HCT116 (cell line): ENCODE results near the gene ADGRV1. TPM values are rescaled to one million over a fixed set of nuclear protein-coding genes. Genes with fewer than 3 reads are reported as not detected.

Source experiments
- ATAC-seq: fragments of 200-7000 bp; cut with Tn5 transposase; 2 replicates; pipeline ENCODE4 v1.9.1; 2020; ENCODE audit warnings: mild to moderate bottlenecking, moderate library complexity
- BruUV-seq: library from RNA; stranded (reverse); fragments of 400-500 nt; replicated peaks from 2 replicates; lab custom pipeline; 2021; lab: Mats Ljungman, UMichigan
- CTCF ChIA-PET: fragments of 300-600 bp; sonication (Branson Sonifier 250); formaldehyde crosslinking; loops from one replicate; lab custom pipeline; 2021; ENCODE audit warnings: antibody characterized with exemption; lab: Charles Lee
- POLR2A ChIA-PET: fragments of 300-600, 350-600 bp; sonication (Branson Sonifier 250); formaldehyde crosslinking; loops from one replicate; lab custom pipeline; 2021; ENCODE audit warnings: antibody characterized with exemption; lab: Charles Lee
- RAD21 ChIA-PET, 2 experiments: fragments of 300-600 bp; sonication (Branson Sonifier 250); formaldehyde crosslinking; loops; one replicate each; lab custom pipeline; 2023; ENCODE audit warnings: low total read pairs in 2 of 2; ENCODE audit not compliant: uncharacterized antibody in 2 of 2, unreplicated experiment in 2 of 2, low non-redundant PET in 1 of 2; lab: Charles Lee
- DNase-seq: peaks from one replicate; pipeline ENCODE4 v3.0.0-alpha.2; 2010; ENCODE audit warnings: low read depth, low spot score
- H2AFZ ChIP-seq: fragments of 200-600 bp; shearing (Covaris generic), sonication (generic); 2 replicates; pipeline ENCODE4 v1.6.1; 2017; ENCODE audit warnings: low read depth, mixed run types, mixed read lengths, antibody characterized with exemption, low read length; ENCODE audit not compliant: poor library complexity, severe bottlenecking
- H3K27ac ChIP-seq: 2 replicates; pipeline ENCODE4 v1.5.1; 2012; ENCODE audit warnings: low read depth, low read length
- H3K27me3 ChIP-seq: fragments of 200-600 bp; sonication (generic); 2 replicates; pipeline ENCODE4 v1.6.1; 2016; ENCODE audit warnings: mixed run types, low read length, mixed read lengths; ENCODE audit not compliant: insufficient read depth
- H3K36me3 ChIP-seq, 2 experiments: fragments of 200-500 bp in 1 of 2; fragments of 200-600 bp in 1 of 2; sonication (Bioruptor generic) in 1 of 2; sonication (generic) in 1 of 2; 2 replicates each; pipeline versions ENCODE4 v1.5.1 to v1.6.1; 2014 to 2016; ENCODE audit warnings: low read length in 2 of 2, inconsistent platforms in 1 of 2, mixed read lengths in 1 of 2, mixed run types in 1 of 2; ENCODE audit not compliant: insufficient read depth in 2 of 2, control insufficient read depth in 1 of 2
- H3K4me1 ChIP-seq, 2 experiments: fragments of 200-600 bp in 1 of 2; sonication (generic) in 1 of 2; 2 replicates each; pipeline versions ENCODE4 v1.5.1 to v1.6.1; 2012 to 2017; ENCODE audit warnings: low read length in 2 of 2, inconsistent platforms in 1 of 2, mild to moderate bottlenecking in 1 of 2, mixed read lengths in 1 of 2, mixed run types in 1 of 2, moderate library complexity in 1 of 2; ENCODE audit not compliant: insufficient read depth in 2 of 2, control insufficient read depth in 1 of 2
- H3K4me2 ChIP-seq: fragments of 200-600 bp; sonication (generic); 2 replicates; pipeline ENCODE4 v1.6.1; 2017; ENCODE audit warnings: mixed run types, low read length, mixed read lengths
- H3K4me3 ChIP-seq, 2 experiments: fragments of 200-600 bp in 1 of 2; sonication (generic) in 1 of 2; replicated peaks in 1 of 2; 2 replicates each; pipeline ENCODE4 v1.5.1; 2011 to 2016; ENCODE audit warnings: low read length in 2 of 2, control low read depth in 1 of 2, low read depth in 1 of 2, mild to moderate bottlenecking in 1 of 2, mixed read lengths in 1 of 2, mixed run types in 1 of 2
- H3K79me2 ChIP-seq: fragments of 200-600 bp; sonication (generic); 2 replicates; pipeline ENCODE4 v1.6.1; 2017; ENCODE audit warnings: mild to moderate bottlenecking, mixed run types, low read length, moderate library complexity, mixed read lengths; ENCODE audit not compliant: insufficient read depth
- H3K9ac ChIP-seq: fragments of 200-600 bp; sonication (generic); 2 replicates; pipeline ENCODE4 v1.6.1; 2016; ENCODE audit warnings: low read length, mixed read lengths
- H3K9me2 ChIP-seq: fragments of 200-600 bp; sonication (generic), shearing (Covaris generic); 2 replicates; pipeline ENCODE4 v1.6.1; 2017; ENCODE audit warnings: mixed run types, mild to moderate bottlenecking, moderate library complexity; ENCODE audit not compliant: insufficient read depth
- H3K9me3 ChIP-seq, 2 experiments: fragments of 200-500 bp in 1 of 2; fragments of 200-600 bp in 1 of 2; sonication (Bioruptor generic) in 1 of 2; sonication (generic) in 1 of 2; 2 replicates each; pipeline ENCODE4 v1.6.1; 2014 to 2017; ENCODE audit warnings: low read length in 2 of 2, mixed read lengths in 2 of 2, inconsistent platforms in 1 of 2, low read depth in 1 of 2, mild to moderate bottlenecking in 1 of 2, mixed run types in 1 of 2, moderate library complexity in 1 of 2; ENCODE audit not compliant: control insufficient read depth in 1 of 2, insufficient read depth in 1 of 2
- H4K20me1 ChIP-seq: fragments of 200-600 bp; sonication (generic), shearing (Covaris generic); 2 replicates; pipeline ENCODE4 v1.6.1; 2017; ENCODE audit warnings: mixed run types, mild to moderate bottlenecking, moderate library complexity; ENCODE audit not compliant: insufficient read depth
- CBX3 ChIP-seq: IDR thresholded peaks from 2 replicates; pipeline ENCODE4 v1.6.1; 2012; ENCODE audit warnings: low read depth
- CEBPB ChIP-seq: IDR thresholded peaks from 2 replicates; pipeline ENCODE4 v1.6.1; 2012; ENCODE audit warnings: low read depth
- EGR1 ChIP-seq: IDR thresholded peaks from 2 replicates; pipeline ENCODE4 v1.6.1; 2012; ENCODE audit warnings: low read depth
- EZH2 ChIP-seq: fragments of 200-600 bp; sonication (generic); IDR thresholded peaks from 2 replicates; pipeline ENCODE4 v1.6.1; 2017; ENCODE audit warnings: antibody characterized with exemption, mixed run types
- EZH2phosphoT487 ChIP-seq: fragments of 200-600 bp; IDR thresholded peaks from 2 replicates; pipeline ENCODE4 v1.6.1; 2018; ENCODE audit warnings: antibody characterized with exemption, borderline replicate concordance
- FOSL1 ChIP-seq: IDR thresholded peaks from 2 replicates; pipeline ENCODE4 v1.6.1; 2012; ENCODE audit warnings: low read depth
- JUND ChIP-seq: IDR thresholded peaks from 2 replicates; pipeline ENCODE4 v1.6.1; 2012
- POLR2A ChIP-seq: IDR thresholded peaks from 2 replicates; pipeline ENCODE4 v1.7.0; 2011; ENCODE audit warnings: borderline replicate concordance; ENCODE audit not compliant: insufficient read depth, insufficient read length; ENCODE audit errors: extremely low read depth
- POLR2AphosphoS5 ChIP-seq: IDR thresholded peaks from 2 replicates; pipeline ENCODE4 v1.6.1; 2011; ENCODE audit warnings: mild to moderate bottlenecking, low read depth, low read length, moderate library complexity
- RAD21 ChIP-seq: IDR thresholded peaks from 2 replicates; pipeline ENCODE4 v1.6.1; 2012; ENCODE audit warnings: low read depth, mild to moderate bottlenecking
- SIN3A ChIP-seq: IDR thresholded peaks from 2 replicates; pipeline ENCODE4 v1.6.1; 2012; ENCODE audit warnings: low read depth
- SP1 ChIP-seq: IDR thresholded peaks from 2 replicates; pipeline ENCODE4 v1.6.1; 2012; ENCODE audit warnings: low read depth
- TCF7L2 ChIP-seq: IDR thresholded peaks from 2 replicates; pipeline ENCODE4 v1.7.0; 2011; ENCODE audit warnings: borderline replicate concordance, inconsistent platforms; ENCODE audit not compliant: insufficient read depth, insufficient read length; ENCODE audit errors: extremely low read depth
- YY1 ChIP-seq: IDR thresholded peaks from 2 replicates; pipeline ENCODE4 v1.6.1; 2011; ENCODE audit warnings: low read length, low read depth, moderate library complexity, mild to moderate bottlenecking; ENCODE audit not compliant: insufficient replicate concordance; ENCODE audit errors: extremely low read depth
- ZNF274 ChIP-seq: fragments of 200-500 bp; sonication (Bioruptor generic); IDR thresholded peaks from 2 replicates; pipeline ENCODE4 v1.6.1; 2014; ENCODE audit warnings: mild to moderate bottlenecking, low read depth, low read length, inconsistent platforms
- intact Hi-C: fragments of 100-400 bp; cut with micrococcal nuclease; formaldehyde crosslinking; loops from 2 replicates; pipeline ENCODE4 v1.10.0; 2022
- total RNA-seq: library from RNA; stranded (reverse); gene quantifications from one replicate; pipeline ENCODE4 v1.2.1, GENCODE V29; 2021; ENCODE audit not compliant: unreplicated experiment
- TF ChIP-seq, protein P1 (sequence below): IDR thresholded peaks from 2 replicates; pipeline ENCODE4 v1.6.1; 2012
- TF ChIP-seq, protein P2 (sequence below), 3 experiments: fragments of 200-600 bp in 1 of 3; sonication (generic) in 1 of 3; IDR thresholded peaks in 2 of 3; conservative IDR thresholded peaks in 1 of 3; 2 replicates each; pipeline ENCODE4 v1.5.1; 2012 to 2017; ENCODE audit warnings: low read depth in 2 of 3, low read length in 2 of 3, antibody characterized with exemption in 1 of 3, borderline replicate concordance in 1 of 3, control low read depth in 1 of 3, mild to moderate bottlenecking in 1 of 3, mixed read lengths in 1 of 3, mixed run types in 1 of 3, moderate library complexity in 1 of 3; ENCODE audit not compliant: insufficient read depth in 1 of 3
- TF ChIP-seq, protein P3 (sequence below): IDR thresholded peaks from 2 replicates; pipeline ENCODE4 v1.6.1; 2012

ADGRV1 gene
- total RNA-seq, 1 experiment from 2014 or later, result 6.0 TPM

DNA sequence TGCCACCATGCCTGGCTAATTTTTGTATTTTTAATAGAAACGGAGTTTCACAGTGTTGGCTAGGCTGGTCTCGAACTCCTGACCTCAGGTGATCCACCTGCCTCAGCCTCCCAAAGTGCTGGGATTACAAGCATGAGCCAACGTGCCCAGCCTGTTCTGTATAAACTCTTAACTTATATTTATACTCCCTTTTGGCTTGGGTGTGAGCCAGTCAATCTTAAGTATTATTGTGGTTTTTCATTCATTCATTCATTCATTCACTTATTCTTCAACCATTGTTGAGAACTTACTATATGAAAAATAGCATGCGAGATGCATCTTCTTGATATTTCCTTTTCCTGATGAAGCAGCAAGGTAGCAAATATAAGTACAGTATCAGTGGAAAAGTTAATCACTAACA is 132.9 kb downstream of the ADGRV1 start:
- Histone ChIP-seq H3K79me2 (no peaks in the 10 kb centered on the region), H3K9ac (no peak overlapping the region), H3K4me3 (no peak overlapping the region), H3K36me3 (no peaks in the 10 kb centered on the region), H3K9me2 (no peaks in the 10 kb centered on the region), H3K4me1 (no peaks in the 10 kb centered on the region), H3K9me3 (no peaks in the 10 kb centered on the region), H4K20me1 (no peaks in the 10 kb centered on the region), H2AFZ (no peak overlapping the region), H3K27me3 (no peaks in the 10 kb centered on the region), H3K4me2 (no peak overlapping the region), H3K27ac (no peak overlapping the region)
- no TSS peak for BruUV-seq
- ATAC-seq (no peak), DNase-seq (no peak)
- intact Hi-C loops, result no loop called here
- ChIA-PET POLR2A (no interaction called here), RAD21 (no interaction called here), CTCF (no interaction called here)
- TF ChIP-seq POLR2AphosphoS5, result no peak

- Histone ChIP-seq H2AFZ (no peak overlapping the region), H4K20me1 (no peaks in the 10 kb centered on the region), H3K27ac (no peak overlapping the region), H3K4me1 (no peaks in the 10 kb centered on the region), H3K4me2 (no peak overlapping the region), H3K4me3 (no peak overlapping the region), H3K9ac (no peak overlapping the region), H3K9me3 (no peaks in the 10 kb centered on the region), H3K9me2 (no peaks in the 10 kb centered on the region), H3K79me2 (no peaks in the 10 kb centered on the region), H3K27me3 (no peaks in the 10 kb centered on the region), H3K36me3 (no peaks in the 10 kb centered on the region)
- ChIA-PET CTCF (no interaction called here), POLR2A (no interaction called here), RAD21 (no interaction called here)
- DNase-seq, result no peak
- intact Hi-C loops, result no loop called here
- ATAC-seq, result no peak
- BruUV-seq, result no TSS peak
- no peak for TF ChIP-seq RAD21
- TF ChIP-seq EZH2phosphoT487, result no peak
- no peak for TF ChIP-seq JUND
- no peak for TF ChIP-seq SIN3A
- TF ChIP-seq TCF7L2, result no peak
- no peak for TF ChIP-seq ZNF274
- TF ChIP-seq CEBPB, result no peak
- TF ChIP-seq SP1, result no peak
- TF ChIP-seq CBX3, result no peak
- no peak for TF ChIP-seq YY1
- TF ChIP-seq EGR1, result no peak
- no peak for TF ChIP-seq FOSL1
- no peak for TF ChIP-seq EZH2
- TF ChIP-seq POLR2A, result no peak
- TF ChIP-seq, protein P1, sequence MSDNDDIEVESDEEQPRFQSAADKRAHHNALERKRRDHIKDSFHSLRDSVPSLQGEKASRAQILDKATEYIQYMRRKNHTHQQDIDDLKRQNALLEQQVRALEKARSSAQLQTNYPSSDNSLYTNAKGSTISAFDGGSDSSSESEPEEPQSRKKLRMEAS, result no peak
- TF ChIP-seq, protein P2, sequence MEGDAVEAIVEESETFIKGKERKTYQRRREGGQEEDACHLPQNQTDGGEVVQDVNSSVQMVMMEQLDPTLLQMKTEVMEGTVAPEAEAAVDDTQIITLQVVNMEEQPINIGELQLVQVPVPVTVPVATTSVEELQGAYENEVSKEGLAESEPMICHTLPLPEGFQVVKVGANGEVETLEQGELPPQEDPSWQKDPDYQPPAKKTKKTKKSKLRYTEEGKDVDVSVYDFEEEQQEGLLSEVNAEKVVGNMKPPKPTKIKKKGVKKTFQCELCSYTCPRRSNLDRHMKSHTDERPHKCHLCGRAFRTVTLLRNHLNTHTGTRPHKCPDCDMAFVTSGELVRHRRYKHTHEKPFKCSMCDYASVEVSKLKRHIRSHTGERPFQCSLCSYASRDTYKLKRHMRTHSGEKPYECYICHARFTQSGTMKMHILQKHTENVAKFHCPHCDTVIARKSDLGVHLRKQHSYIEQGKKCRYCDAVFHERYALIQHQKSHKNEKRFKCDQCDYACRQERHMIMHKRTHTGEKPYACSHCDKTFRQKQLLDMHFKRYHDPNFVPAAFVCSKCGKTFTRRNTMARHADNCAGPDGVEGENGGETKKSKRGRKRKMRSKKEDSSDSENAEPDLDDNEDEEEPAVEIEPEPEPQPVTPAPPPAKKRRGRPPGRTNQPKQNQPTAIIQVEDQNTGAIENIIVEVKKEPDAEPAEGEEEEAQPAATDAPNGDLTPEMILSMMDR (IDR thresholded peaks at IDR 0.05 in 2 of 3, conservative IDR thresholded peaks at IDR 0.05 in 1 of 3; ENCODE audit: borderline replicate concordance in 1 of 3, insufficient read depth in 1 of 3, low read depth in 2 of 3, low read length in 2 of 3), result no peak
- TF ChIP-seq, protein P3, sequence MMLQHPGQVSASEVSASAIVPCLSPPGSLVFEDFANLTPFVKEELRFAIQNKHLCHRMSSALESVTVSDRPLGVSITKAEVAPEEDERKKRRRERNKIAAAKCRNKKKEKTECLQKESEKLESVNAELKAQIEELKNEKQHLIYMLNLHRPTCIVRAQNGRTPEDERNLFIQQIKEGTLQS, result no peak
Measured at GRCh38 chr5:90696153-90696552, 137.6 kb downstream of the ADGRV1 start.
